GM13976 (cell line): ENCODE results near the gene CCDC184.
"Not testable (repeated sequence)": the region's sequence is repeated elsewhere in the genome, so short reads cannot be mapped to it uniquely, and the experiment has no call there.

Experiments used
- DNase-seq: peaks from one replicate; pipeline ENCODE4 v3.0.0; 2012; ENCODE audit warnings: low spot score
- in situ Hi-C: fragments of 300-500 bp; cut with MboI; formaldehyde crosslinking; loops from one replicate; pipeline ENCODE4 v1.12.0; 2022; ENCODE audit warnings: low sequenced_read_pairs, mixed read lengths, inconsistent platforms; ENCODE audit not compliant: unreplicated experiment
- TF ChIP-seq, protein P1 (sequence below): IDR thresholded peaks from 2 replicates; pipeline ENCODE4 v1.5.1; 2012; ENCODE audit warnings: borderline replicate concordance, mild to moderate bottlenecking; ENCODE audit not compliant: insufficient read depth; ENCODE audit errors: extremely low read depth, missing control alignments, control extremely low read depth

The CCDC184 gene

GRCh38 chr12:48201516-48201915, 18.1 kb downstream of the CCDC184 start:
- in situ Hi-C loops: no loop called here
- no peak for DNase-seq
- TF ChIP-seq, protein P1, sequence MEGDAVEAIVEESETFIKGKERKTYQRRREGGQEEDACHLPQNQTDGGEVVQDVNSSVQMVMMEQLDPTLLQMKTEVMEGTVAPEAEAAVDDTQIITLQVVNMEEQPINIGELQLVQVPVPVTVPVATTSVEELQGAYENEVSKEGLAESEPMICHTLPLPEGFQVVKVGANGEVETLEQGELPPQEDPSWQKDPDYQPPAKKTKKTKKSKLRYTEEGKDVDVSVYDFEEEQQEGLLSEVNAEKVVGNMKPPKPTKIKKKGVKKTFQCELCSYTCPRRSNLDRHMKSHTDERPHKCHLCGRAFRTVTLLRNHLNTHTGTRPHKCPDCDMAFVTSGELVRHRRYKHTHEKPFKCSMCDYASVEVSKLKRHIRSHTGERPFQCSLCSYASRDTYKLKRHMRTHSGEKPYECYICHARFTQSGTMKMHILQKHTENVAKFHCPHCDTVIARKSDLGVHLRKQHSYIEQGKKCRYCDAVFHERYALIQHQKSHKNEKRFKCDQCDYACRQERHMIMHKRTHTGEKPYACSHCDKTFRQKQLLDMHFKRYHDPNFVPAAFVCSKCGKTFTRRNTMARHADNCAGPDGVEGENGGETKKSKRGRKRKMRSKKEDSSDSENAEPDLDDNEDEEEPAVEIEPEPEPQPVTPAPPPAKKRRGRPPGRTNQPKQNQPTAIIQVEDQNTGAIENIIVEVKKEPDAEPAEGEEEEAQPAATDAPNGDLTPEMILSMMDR: no peak

- in situ Hi-C loops: no loop called here
- no peak for DNase-seq
- TF ChIP-seq, protein P1: no peak
Measured at GRCh38 chr12:48202766-48203165, 19.3 kb downstream of the CCDC184 start.

- in situ Hi-C loops: no loop called here
- no peak for DNase-seq
- TF ChIP-seq, protein P1: no peak
Measured at GRCh38 chr12:48203192-48203591, 19.7 kb downstream of the CCDC184 start, which contains the start of gene OR10AD1. Gene OR10AD1 (minus strand): TSS chr12:48203292. CDS start chr12:48203292, 0 bp downstream.

DNA sequence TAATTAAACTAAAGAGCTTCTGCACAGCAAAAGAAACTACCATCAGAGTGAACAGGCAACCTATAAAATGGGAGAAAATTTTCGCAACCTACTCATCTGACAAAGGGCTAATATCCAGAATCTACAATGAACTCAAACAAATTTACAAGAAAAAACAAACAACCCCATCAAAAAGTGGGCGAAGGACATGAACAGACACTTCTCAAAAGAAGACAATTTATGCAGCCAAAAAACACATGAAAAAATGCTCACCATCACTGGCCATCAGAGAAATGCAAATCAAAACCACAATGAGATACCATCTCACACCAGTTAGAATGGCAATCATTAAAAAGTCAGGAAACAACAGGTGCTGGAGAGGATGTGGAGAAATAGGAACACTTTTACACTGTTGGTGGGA, 26.1 kb downstream of the CCDC184 start:
- in situ Hi-C loops, DNase-seq: not testable (repeated sequence)

- TF ChIP-seq, protein P1: no peak
- in situ Hi-C loops: no loop called here
- DNase-seq: no peak
Measured at GRCh38 chr12:48216785-48217184, 33.3 kb downstream of the CCDC184 start.

DNA sequence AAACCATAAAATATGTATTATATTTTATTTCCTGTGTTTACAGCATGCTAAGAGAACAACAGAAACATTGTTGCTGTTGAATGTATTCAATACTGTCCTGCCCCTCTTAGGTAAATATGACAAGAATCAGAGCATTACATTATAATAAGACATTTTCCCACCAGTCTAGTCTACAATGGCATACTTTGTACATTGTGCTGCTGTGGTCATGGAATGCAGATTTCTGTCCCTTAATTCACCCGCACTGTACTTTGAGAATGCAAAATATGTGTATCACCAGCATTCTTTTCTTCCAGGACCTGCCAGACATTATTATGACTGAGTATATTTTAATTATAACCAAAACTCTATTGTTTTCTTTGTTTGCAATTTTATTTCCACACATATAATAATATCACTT, 36.2 kb downstream of the CCDC184 start:
- TF ChIP-seq, protein P1: no peak
- DNase-seq: no peak
- in situ Hi-C loops: no loop called here

- in situ Hi-C loops: no loop called here
- TF ChIP-seq, protein P1: no peak
- no peak for DNase-seq
Measured at GRCh38 chr12:48220701-48221100, 37.3 kb downstream of the CCDC184 start.
